ENCODE data around the gene FILIP1. TPM values are rescaled to one million over a fixed set of nuclear protein-coding genes. Genes with fewer than 3 reads are reported as not detected.

Gene FILIP1
- total and polyA plus RNA-seq, 4 donors, result 2.0 to 10.4 (median 5.4) TPM

DNA sequence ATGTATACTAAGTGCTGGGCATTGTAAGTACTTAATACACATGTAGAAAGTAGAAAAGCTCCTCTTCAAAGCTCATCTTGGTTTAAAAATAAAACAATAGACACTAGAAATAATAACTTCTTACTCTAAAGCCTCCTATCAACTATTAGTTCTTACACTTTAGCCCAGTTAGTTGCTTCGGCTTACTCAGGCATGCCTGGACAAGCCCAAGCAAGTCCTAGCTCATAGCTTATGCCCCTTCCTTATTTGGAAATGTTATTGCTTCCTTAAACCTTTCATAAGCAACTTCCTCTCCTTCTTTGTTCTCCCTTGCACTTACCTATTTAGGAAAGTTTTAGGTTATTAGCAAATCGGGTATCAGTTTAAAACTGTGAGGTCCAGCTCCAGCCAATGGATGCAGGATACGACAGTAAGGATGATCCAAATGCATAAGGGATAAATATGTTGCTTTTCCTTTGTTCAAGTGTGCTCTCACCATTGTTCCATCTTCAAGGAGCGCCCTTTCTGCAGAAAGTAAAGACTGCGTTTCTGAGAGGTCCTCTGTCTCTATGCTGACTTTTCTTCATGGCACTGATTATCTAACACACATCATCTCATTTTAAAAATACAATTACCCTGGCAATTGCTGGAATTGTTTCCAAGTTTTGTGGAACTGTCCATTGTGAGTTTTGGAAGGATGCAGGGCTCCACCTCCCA, 221.3 kb downstream of the FILIP1 start:
- 97% methylated on average over 5 of the region's 5 CpGs for WGBS (ENCODE audit: insufficient coverage)
- Histone ChIP-seq H3K4me3 (ENCODE audit: low read depth, low read length) (no peak overlapping the region), H3K27me3 (ENCODE audit: control insufficient read depth, insufficient read depth, low read length) (no peaks in the 10 kb centered on the region), H3K9me3 (ENCODE audit: control insufficient read depth, insufficient read depth, low read length) (no peaks in the 10 kb centered on the region), H3K36me3 (ENCODE audit: control insufficient read depth, insufficient read depth, low read length) (no peaks in the 10 kb centered on the region), H3K27ac (ENCODE audit: low read depth, low read length) (no peak overlapping the region), H3K4me1 (ENCODE audit: control insufficient read depth, insufficient read depth, low read length) (no peaks in the 10 kb centered on the region)
- DNase-seq (ENCODE audit: low read depth in 4 of 6, low spot score in 6 of 6), result no peak

DNA sequence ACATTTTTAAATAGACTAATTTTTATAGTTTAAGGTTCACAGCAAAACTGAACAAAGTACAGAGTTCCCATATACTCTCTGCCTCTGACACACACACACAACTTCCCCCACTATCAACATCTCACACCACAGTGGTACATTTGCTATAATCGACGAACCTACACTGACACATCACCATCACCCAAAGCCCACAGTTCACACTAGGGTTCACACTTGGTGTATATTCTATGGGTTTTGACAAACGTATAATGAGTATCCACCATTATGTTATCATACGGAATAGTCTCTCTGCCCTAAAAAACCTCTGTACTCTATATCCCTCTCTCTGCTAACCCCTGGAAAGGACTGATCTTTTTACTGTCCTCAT, 224.6 kb downstream of the FILIP1 start:
- H3K27me3 ChIP-seq (ENCODE audit: control insufficient read depth, insufficient read depth, low read length), result no peaks in the 10 kb centered on the region
- DNase-seq (ENCODE audit: low read depth in 4 of 6, low spot score in 6 of 6), result no peak
- WGBS (ENCODE audit: insufficient coverage), result 100% methylated on average over 2 of the region's 4 CpGs
- peaks cover 5% of the 10 kb centered on the region for H3K36me3 ChIP-seq (ENCODE audit: control insufficient read depth, insufficient read depth, low read length)
- no peak overlapping the region for H3K4me3 ChIP-seq (ENCODE audit: low read depth, low read length)
- H3K4me1 ChIP-seq (ENCODE audit: control insufficient read depth, insufficient read depth, low read length), result no peaks in the 10 kb centered on the region
- H3K9me3 ChIP-seq (ENCODE audit: control insufficient read depth, insufficient read depth, low read length), result no peaks in the 10 kb centered on the region
- H3K27ac ChIP-seq (ENCODE audit: low read depth, low read length), result no peak overlapping the region

DNA sequence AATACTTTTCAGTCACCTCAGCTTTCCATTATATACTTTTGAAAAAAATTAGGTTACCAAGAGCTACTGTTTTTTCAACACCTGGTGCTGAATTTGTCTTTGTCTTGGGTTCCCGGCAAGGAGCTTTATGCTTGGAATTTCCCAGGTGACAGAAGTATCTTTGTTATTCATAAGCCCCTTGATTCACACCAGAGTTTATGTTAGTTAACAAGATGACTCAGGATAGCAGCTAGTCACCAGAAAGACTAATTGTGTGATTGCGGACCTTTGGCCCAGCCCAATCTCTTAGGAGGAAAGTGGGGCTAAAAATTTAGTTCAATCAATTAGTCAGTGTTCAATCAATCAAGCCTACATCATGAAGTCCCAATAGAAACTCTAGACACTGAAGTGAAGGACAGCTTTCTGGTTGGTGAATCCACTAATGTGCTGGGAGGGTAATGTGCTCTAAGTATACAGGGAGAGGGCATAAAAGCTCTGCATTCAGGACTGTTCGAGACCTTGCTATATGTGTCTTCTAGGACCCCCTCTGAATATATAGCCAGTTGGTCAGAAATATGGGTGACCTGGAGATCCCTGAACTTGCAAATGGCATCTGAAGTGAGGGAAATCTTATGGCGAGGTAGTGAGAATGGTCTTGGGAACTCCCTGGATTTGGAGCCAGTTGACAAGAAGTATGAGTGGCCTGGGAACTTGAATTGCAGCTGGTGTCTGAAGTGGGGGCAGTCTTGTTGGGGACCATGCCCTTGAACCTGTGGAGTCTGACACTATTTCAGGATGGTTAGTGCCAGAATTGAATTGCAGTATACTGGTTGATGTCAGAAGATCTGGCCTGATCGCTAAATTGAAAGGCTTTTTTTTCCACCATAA, 225.2 kb downstream of the FILIP1 start:
- Histone ChIP-seq H3K4me1 (ENCODE audit: control insufficient read depth, insufficient read depth, low read length) (no peaks in the 10 kb centered on the region), H3K27ac (ENCODE audit: low read depth, low read length) (no peak overlapping the region), H3K9me3 (ENCODE audit: control insufficient read depth, insufficient read depth, low read length) (no peaks in the 10 kb centered on the region), H3K4me3 (ENCODE audit: low read depth, low read length) (no peak overlapping the region), H3K27me3 (ENCODE audit: control insufficient read depth, insufficient read depth, low read length) (no peaks in the 10 kb centered on the region), H3K36me3 (ENCODE audit: control insufficient read depth, insufficient read depth, low read length) (peaks cover 5% of the 10 kb centered on the region)
- WGBS (ENCODE audit: insufficient coverage), result 58% methylated on average over 3 of the region's 5 CpGs
- DNase-seq (ENCODE audit: low read depth in 4 of 6, low spot score in 6 of 6), result no peak

DNA sequence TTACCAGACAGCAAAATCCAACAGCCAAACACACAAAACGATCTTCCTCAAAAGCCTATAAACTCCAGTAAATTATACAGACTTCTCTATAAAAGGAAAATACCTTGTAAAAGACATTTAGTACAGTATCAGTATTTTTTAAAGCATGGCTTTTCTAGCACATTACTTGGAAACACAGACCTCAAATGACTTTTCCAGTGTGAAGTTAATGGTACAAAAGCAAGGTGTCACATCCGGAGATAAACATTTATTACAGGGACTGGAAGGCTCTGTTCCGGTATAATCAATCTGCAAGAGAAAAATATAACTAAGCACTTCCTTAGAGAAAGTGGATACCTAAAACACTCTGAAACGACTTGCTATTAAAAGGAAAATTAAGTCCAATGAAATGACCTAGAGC, 226.1 kb downstream of the FILIP1 start:
- H3K4me1 ChIP-seq (ENCODE audit: control insufficient read depth, insufficient read depth, low read length), result no peaks in the 10 kb centered on the region
- no peaks in the 10 kb centered on the region for H3K27me3 ChIP-seq (ENCODE audit: control insufficient read depth, insufficient read depth, low read length)
- peaks cover 5% of the 10 kb centered on the region for H3K36me3 ChIP-seq (ENCODE audit: control insufficient read depth, insufficient read depth, low read length)
- no peak overlapping the region for H3K27ac ChIP-seq (ENCODE audit: low read depth, low read length)
- H3K9me3 ChIP-seq (ENCODE audit: control insufficient read depth, insufficient read depth, low read length), result no peaks in the 10 kb centered on the region
- WGBS (ENCODE audit: insufficient coverage), result no CpG with 5 or more reads among the region's 4 CpGs
- no peak overlapping the region for H3K4me3 ChIP-seq (ENCODE audit: low read depth, low read length)
- DNase-seq (ENCODE audit: low read depth in 4 of 6, low spot score in 6 of 6), result no peak

DNA sequence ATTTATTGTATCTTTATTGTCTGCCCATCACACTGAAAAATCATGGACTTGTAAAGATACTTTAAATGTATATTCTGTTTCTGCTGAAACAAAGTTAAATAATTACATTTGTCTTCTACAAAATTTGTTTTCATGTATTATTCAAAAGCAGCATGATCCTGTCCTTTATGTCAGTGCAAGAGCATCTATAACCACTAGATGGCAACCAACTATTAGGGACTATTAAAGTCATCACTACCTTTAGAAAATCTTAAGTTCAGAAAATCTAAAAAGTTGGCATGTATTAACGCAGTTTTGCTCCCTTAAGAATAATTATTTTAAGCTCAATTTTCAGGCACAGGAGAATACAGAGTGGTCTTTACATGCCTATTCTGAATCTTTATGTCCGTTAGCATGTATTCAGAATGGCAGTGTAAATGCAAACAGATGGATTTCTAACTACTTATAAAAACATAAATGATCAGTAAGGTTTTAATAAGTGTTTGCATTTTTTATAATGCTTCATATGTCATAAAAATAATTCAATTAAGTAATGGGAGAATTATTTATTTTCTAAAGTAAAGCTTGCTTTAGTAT, 226.8 kb downstream of the FILIP1 start:
- DNase-seq (ENCODE audit: low read depth in 4 of 6, low spot score in 6 of 6), result peak in 2 of 6 donors; percentile 64 to 81

DNA sequence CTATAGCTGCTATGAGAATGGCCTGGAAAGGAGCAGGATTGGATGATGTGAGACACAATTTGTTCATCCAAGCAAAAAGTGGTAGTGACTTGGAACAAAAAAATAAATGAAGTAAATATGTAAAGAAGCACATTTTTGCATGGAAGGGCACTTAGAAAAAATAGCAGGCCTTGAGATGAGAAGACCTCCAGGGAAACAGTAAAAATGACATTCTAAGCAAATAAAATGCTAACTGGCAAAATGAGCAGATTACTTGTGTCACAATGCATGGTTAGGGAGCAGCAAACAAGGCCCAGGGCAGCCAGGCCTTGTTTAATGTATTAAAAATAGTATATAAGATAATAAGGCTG, 230.2 kb downstream of the FILIP1 start:
- H3K4me3 ChIP-seq (ENCODE audit: low read depth, low read length), result no peak overlapping the region
- H3K27ac ChIP-seq (ENCODE audit: low read depth, low read length), result no peak overlapping the region
- DNase-seq (ENCODE audit: low read depth in 4 of 6, low spot score in 6 of 6), result peak in 1 of 6 donors; percentile 62
- H3K36me3 ChIP-seq (ENCODE audit: control insufficient read depth, insufficient read depth, low read length), result peaks cover 9% of the 10 kb centered on the region
- no peaks in the 10 kb centered on the region for H3K9me3 ChIP-seq (ENCODE audit: control insufficient read depth, insufficient read depth, low read length)
- no peaks in the 10 kb centered on the region for H3K4me1 ChIP-seq (ENCODE audit: control insufficient read depth, insufficient read depth, low read length)
- no peaks in the 10 kb centered on the region for H3K27me3 ChIP-seq (ENCODE audit: control insufficient read depth, insufficient read depth, low read length)

More for the DNA sequence above, 226.8 kb downstream of the FILIP1 start:
- H3K36me3 ChIP-seq (ENCODE audit: control insufficient read depth, insufficient read depth, low read length), result peaks cover 5% of the 10 kb centered on the region
- no peaks in the 10 kb centered on the region for H3K4me1 ChIP-seq (ENCODE audit: control insufficient read depth, insufficient read depth, low read length)
- no peaks in the 10 kb centered on the region for H3K9me3 ChIP-seq (ENCODE audit: control insufficient read depth, insufficient read depth, low read length)
- no peak overlapping the region for H3K27ac ChIP-seq (ENCODE audit: low read depth, low read length)
- no peak overlapping the region for H3K4me3 ChIP-seq (ENCODE audit: low read depth, low read length)
- WGBS (ENCODE audit: insufficient coverage), result no CpG with 5 or more reads among the region's 2 CpGs
- no peaks in the 10 kb centered on the region for H3K27me3 ChIP-seq (ENCODE audit: control insufficient read depth, insufficient read depth, low read length)

DNA sequence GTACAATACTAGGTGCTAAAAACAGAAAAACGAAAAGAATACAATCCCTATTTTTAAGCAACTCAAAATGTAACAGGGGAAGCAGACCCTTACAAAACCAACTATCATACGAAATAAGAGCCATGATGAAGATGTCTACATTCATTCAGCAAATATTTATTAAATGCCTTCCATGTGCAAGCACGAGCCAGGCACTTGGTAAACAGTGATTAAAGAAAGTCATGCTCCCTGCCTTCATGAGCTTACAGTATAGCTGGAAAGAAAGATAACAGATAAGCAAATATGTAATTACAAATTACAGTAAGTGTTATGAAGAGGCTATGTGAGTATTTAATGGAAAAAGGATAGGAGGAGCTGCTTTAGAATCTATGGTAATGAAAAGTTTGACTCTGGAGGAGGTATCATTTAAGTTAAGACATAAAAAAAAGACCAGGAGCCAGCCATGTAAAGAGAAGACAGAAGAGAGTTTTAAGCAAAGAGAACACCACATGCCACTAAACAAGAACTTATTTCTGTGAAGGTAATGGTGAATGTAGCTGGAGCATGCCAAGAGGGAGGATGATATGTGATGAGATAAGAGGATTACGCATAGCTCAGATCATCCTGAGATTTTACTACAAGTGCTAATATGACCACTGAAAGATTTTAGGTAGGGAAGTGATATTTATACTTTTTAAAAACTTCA, 230.7 kb downstream of the FILIP1 start:
- Histone ChIP-seq H3K36me3 (ENCODE audit: control insufficient read depth, insufficient read depth, low read length) (peaks cover 9% of the 10 kb centered on the region), H3K27me3 (ENCODE audit: control insufficient read depth, insufficient read depth, low read length) (no peaks in the 10 kb centered on the region), H3K27ac (ENCODE audit: low read depth, low read length) (no peak overlapping the region), H3K4me1 (ENCODE audit: control insufficient read depth, insufficient read depth, low read length) (no peaks in the 10 kb centered on the region), H3K4me3 (ENCODE audit: low read depth, low read length) (no peak overlapping the region), H3K9me3 (ENCODE audit: control insufficient read depth, insufficient read depth, low read length) (no peaks in the 10 kb centered on the region)
- 100% methylated on average over 2 of the region's 4 CpGs for WGBS (ENCODE audit: insufficient coverage)
- DNase-seq (ENCODE audit: low read depth in 4 of 6, low spot score in 6 of 6), result no peak

DNA sequence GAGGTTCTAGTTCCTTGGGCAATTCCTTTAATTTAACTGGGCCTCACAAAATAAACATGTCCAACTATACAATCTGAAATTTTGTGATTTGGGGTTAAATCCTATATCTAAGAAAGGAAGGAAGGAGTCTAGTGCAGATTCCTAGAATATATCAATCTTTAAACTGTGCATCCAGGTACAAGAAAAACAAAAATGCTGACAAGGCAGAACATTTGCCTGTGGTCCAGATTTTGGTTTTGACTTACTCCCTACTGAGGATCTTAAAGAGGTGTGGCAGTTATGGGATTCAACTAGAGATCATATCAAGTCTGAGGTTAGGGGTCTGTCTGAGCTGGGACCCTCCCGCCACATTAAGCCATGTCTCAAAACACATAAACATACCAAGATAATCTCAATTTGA, 232.3 kb downstream of the FILIP1 start:
- no peak overlapping the region for H3K27ac ChIP-seq (ENCODE audit: low read depth, low read length)

DNA sequence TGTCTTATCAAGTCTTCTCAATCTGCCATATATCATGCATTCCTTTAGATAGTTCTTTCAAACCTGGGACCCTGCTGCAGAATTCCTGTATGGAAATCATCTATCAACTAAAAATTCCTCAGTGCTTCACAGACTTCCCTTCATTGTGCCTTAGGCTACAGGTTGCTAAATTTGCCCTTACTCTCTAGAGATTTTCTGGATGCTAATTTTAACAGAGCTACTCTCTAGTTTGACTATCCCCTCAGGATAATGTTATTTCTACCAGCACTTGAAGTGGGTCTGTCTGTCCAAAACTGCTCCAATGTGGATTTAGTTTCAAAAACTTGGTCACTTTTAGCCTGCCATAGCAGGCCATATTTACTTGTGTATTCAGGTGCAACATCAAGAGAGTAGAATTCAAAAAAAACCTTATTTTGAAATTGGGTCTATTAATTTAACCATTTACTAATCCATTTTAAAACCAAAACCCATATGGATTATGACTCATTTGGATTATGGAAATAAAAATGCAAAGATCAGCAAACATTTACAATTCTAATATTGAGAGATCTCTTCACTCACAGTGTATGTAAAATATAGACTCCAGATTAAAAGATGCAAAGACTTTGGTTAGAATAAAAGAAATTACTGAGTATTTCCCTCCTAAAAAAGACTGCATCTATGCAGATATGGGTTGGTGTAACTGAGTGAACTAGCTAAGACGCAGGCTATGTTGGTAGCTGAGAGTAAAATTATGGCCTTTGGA, 236.1 kb downstream of the FILIP1 start:
- peaks cover 4% of the 10 kb centered on the region for H3K36me3 ChIP-seq (ENCODE audit: control insufficient read depth, insufficient read depth, low read length)
- H3K9me3 ChIP-seq (ENCODE audit: control insufficient read depth, insufficient read depth, low read length), result no peaks in the 10 kb centered on the region
- DNase-seq (ENCODE audit: low read depth in 4 of 6, low spot score in 6 of 6), result no peak
- H3K27me3 ChIP-seq (ENCODE audit: control insufficient read depth, insufficient read depth, low read length), result no peaks in the 10 kb centered on the region
- no peak overlapping the region for H3K27ac ChIP-seq (ENCODE audit: low read depth, low read length)
- no peak overlapping the region for H3K4me3 ChIP-seq (ENCODE audit: low read depth, low read length)
- WGBS (ENCODE audit: insufficient coverage), result no CpG with 5 or more reads among the region's 1 CpG
- H3K4me1 ChIP-seq (ENCODE audit: control insufficient read depth, insufficient read depth, low read length), result no peaks in the 10 kb centered on the region

More for the DNA sequence above, 232.3 kb downstream of the FILIP1 start:
- Histone ChIP-seq H3K4me1 (ENCODE audit: control insufficient read depth, insufficient read depth, low read length) (no peaks in the 10 kb centered on the region), H3K36me3 (ENCODE audit: control insufficient read depth, insufficient read depth, low read length) (peaks cover 9% of the 10 kb centered on the region), H3K9me3 (ENCODE audit: control insufficient read depth, insufficient read depth, low read length) (no peaks in the 10 kb centered on the region), H3K4me3 (ENCODE audit: low read depth, low read length) (no peak overlapping the region), H3K27me3 (ENCODE audit: control insufficient read depth, insufficient read depth, low read length) (no peaks in the 10 kb centered on the region)
- DNase-seq (ENCODE audit: low read depth in 4 of 6, low spot score in 6 of 6), result no peak
- no CpG with 5 or more reads among the region's 1 CpG for whole genome bisulfite sequencing (ENCODE audit: insufficient coverage)

All from spinal cord (tissue), 10 donors.